ENCODE data around the gene ARIH1. TPM values are rescaled to one million over a fixed set of nuclear protein-coding genes. Genes with fewer than 3 reads are reported as not detected.
"Not testable (repeated sequence)": the region's sequence is repeated elsewhere in the genome, so short reads cannot be mapped to it uniquely, and the experiment has no call there.

The ARIH1 gene
- total RNA-seq, 1 experiment from 2014 or later: 209 TPM

DNA sequence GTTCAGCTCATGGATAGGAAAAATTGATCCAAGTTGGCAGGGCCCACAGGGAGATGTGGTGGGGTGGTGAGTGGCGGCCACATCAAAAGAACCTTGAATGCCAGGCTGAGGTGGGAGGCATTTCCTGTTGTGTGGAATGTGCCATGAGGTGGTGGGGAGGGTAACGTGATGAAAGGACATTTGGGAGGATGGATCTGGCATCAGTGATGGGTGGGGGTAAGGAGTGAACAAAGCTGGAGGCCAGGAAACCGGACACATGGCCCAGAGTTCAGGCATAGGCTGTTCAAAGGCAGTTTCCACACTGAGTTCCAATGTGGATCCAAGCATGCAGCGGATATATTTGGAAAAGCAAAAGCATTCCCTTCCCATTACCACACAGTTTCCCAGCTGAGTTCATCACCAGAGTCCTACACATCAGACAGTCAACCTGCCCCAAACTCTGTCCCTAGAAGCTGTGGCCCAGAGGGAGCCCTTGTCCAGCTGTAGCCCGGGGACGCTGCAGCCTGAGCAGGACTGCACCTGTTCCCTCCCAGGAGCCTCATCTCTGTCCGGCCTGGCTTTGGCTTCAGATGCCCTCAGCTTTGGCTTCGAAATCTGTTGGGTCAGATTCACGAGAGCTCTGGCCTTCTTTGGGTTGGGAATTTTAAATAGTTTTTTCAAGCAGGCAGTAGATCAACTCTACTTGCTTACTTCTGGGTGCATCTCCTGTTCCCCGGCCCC, 142.5 kb downstream of the ARIH1 start:
- no peak overlapping the region for H3K4me3 ChIP-seq (replicated peaks in 1 of 2; ENCODE audit: low read depth in 1 of 2, low read length in 2 of 2)
- no peak for TF ChIP-seq TCF7L2 (IDR thresholded peaks at IDR 0.05; ENCODE audit: borderline replicate concordance, extremely low read depth, insufficient read depth, insufficient read length)
- TF ChIP-seq JUND (IDR thresholded peaks at IDR 0.05): no peak
- no peak for TF ChIP-seq CEBPB (IDR thresholded peaks at IDR 0.05; ENCODE audit: low read depth)
- TF ChIP-seq ZFX (IDR thresholded peaks at IDR 0.05): no peak
- no peak for TF ChIP-seq POLR2AphosphoS5 (IDR thresholded peaks at IDR 0.05; ENCODE audit: low read depth, low read length)
- TF ChIP-seq ATF3 (IDR thresholded peaks at IDR 0.05): no peak
- TF ChIP-seq SRF (IDR thresholded peaks at IDR 0.05; ENCODE audit: low read depth): no peak
- TF ChIP-seq FOSL1 (IDR thresholded peaks at IDR 0.05; ENCODE audit: low read depth): no peak
- TF ChIP-seq, protein P1, sequence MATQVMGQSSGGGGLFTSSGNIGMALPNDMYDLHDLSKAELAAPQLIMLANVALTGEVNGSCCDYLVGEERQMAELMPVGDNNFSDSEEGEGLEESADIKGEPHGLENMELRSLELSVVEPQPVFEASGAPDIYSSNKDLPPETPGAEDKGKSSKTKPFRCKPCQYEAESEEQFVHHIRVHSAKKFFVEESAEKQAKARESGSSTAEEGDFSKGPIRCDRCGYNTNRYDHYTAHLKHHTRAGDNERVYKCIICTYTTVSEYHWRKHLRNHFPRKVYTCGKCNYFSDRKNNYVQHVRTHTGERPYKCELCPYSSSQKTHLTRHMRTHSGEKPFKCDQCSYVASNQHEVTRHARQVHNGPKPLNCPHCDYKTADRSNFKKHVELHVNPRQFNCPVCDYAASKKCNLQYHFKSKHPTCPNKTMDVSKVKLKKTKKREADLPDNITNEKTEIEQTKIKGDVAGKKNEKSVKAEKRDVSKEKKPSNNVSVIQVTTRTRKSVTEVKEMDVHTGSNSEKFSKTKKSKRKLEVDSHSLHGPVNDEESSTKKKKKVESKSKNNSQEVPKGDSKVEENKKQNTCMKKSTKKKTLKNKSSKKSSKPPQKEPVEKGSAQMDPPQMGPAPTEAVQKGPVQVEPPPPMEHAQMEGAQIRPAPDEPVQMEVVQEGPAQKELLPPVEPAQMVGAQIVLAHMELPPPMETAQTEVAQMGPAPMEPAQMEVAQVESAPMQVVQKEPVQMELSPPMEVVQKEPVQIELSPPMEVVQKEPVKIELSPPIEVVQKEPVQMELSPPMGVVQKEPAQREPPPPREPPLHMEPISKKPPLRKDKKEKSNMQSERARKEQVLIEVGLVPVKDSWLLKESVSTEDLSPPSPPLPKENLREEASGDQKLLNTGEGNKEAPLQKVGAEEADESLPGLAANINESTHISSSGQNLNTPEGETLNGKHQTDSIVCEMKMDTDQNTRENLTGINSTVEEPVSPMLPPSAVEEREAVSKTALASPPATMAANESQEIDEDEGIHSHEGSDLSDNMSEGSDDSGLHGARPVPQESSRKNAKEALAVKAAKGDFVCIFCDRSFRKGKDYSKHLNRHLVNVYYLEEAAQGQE (IDR thresholded peaks at IDR 0.05; ENCODE audit: low read depth): no peak
- peaks cover 4 to 7% of the 10 kb centered on the region in 2 experiments; a peak in 3 of 4 replicates for H3K4me1 ChIP-seq (ENCODE audit: control insufficient read depth in 1 of 2, insufficient read depth in 2 of 2, low read length in 2 of 2)
- BruUV-seq (replicated peaks): no TSS peak
- H4K20me1 ChIP-seq (ENCODE audit: insufficient read depth): no peaks in the 10 kb centered on the region
- no peak overlapping the region for H2AFZ ChIP-seq (ENCODE audit: low read depth, low read length, poor library complexity, severe bottlenecking)
- H3K9me3 ChIP-seq (ENCODE audit: control insufficient read depth in 1 of 2, insufficient read depth in 1 of 2, low read depth in 1 of 2, low read length in 2 of 2): no peaks in the 10 kb centered on the region
- peak; percentile 27; the same call in 1 of the 2 replicates for ATAC-seq
- H3K27me3 ChIP-seq (ENCODE audit: insufficient read depth, low read length): no peaks in the 10 kb centered on the region
- no peaks in the 10 kb centered on the region for H3K36me3 ChIP-seq (ENCODE audit: control insufficient read depth in 1 of 2, insufficient read depth in 2 of 2, low read length in 2 of 2)
- DNase-seq (ENCODE audit: low read depth, low spot score): no peak
- peak overlapping the region; percentile 3; the same call in 1 of the 2 replicates for H3K4me2 ChIP-seq (ENCODE audit: low read length)
- H3K79me2 ChIP-seq (ENCODE audit: insufficient read depth, low read length): no peaks in the 10 kb centered on the region
- intact Hi-C loops (cut with micrococcal nuclease): no loop called here
- H3K9me2 ChIP-seq (ENCODE audit: insufficient read depth): no peaks in the 10 kb centered on the region
- H3K9ac ChIP-seq (ENCODE audit: low read length): no peak overlapping the region
- ChIA-PET POLR2A (no interaction called here), CTCF (no interaction called here), RAD21 (ENCODE audit: low non-redundant PET in 1 of 2, low total read pairs in 2 of 2, uncharacterized antibody in 2 of 2, unreplicated experiment in 2 of 2) (interaction anchor here in 1 of 2 experiments (0.6 kb wide), 1 partner anchor 34 kb away, joined by 3 read pairs; no protein-coding TSS in a partner anchor)
- no peak overlapping the region for H3K27ac ChIP-seq (ENCODE audit: low read depth, low read length)

DNA sequence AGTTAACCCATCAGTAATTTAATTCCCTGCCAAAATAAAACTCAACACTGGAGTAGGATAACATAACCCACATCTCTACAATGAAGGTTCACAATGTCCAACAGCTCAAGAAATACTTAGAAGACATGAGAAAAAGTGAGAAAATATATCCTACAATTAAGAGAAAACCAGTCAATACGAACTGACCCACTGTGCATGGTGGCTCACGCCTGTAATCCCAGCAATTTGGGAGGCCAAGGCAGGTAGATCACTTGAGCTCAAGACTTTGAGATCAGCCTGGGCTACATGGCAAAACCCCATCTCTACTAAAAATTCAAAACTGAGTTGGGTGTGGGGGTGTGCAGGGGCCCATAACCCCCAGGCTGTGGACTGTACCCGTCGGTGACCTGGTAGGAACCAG, 149.7 kb downstream of the ARIH1 start:
- POLR2A ChIA-PET; BruUV-seq (replicated peaks); H3K36me3 ChIP-seq (ENCODE audit: control insufficient read depth in 1 of 2, insufficient read depth in 2 of 2, low read length in 2 of 2); H3K9me3 ChIP-seq (ENCODE audit: control insufficient read depth in 1 of 2, insufficient read depth in 1 of 2, low read depth in 1 of 2, low read length in 2 of 2); H2AFZ ChIP-seq (ENCODE audit: low read depth, low read length, poor library complexity, severe bottlenecking); CTCF ChIA-PET; ATAC-seq; H3K4me3 ChIP-seq (replicated peaks in 1 of 2; ENCODE audit: low read depth in 1 of 2, low read length in 2 of 2); H3K9ac ChIP-seq (ENCODE audit: low read length); intact Hi-C loops (cut with micrococcal nuclease); H3K4me2 ChIP-seq (ENCODE audit: low read length); H4K20me1 ChIP-seq (ENCODE audit: insufficient read depth); H3K4me1 ChIP-seq (ENCODE audit: control insufficient read depth in 1 of 2, insufficient read depth in 2 of 2, low read length in 2 of 2); H3K27me3 ChIP-seq (ENCODE audit: insufficient read depth, low read length); H3K27ac ChIP-seq (ENCODE audit: low read depth, low read length); RAD21 ChIA-PET (ENCODE audit: low non-redundant PET in 1 of 2, low total read pairs in 2 of 2, uncharacterized antibody in 2 of 2, unreplicated experiment in 2 of 2); H3K79me2 ChIP-seq (ENCODE audit: insufficient read depth, low read length); DNase-seq (ENCODE audit: low read depth, low spot score); H3K9me2 ChIP-seq (ENCODE audit: insufficient read depth): not testable (repeated sequence)

DNA sequence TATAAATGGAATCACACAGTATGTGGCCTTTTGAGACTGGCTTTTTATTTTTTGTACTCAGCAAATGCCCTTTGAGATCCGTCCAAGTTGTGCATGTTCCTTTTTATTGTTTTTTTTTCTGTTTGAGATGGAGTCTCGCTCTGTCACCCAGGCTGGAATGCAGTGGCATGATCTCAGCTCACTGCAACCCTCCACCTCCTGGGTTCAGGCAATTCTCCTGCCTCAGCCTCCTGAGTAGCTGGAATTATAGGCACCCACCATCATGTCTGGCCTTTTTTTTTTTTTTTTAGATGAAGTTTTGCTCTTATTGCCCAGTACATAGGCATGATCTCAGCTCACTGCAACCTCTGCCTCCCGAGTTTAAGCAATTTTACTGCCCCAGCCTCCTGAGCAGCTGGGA, 152.0 kb downstream of the ARIH1 start:
- POLR2A ChIA-PET; H3K4me1 ChIP-seq (ENCODE audit: control insufficient read depth in 1 of 2, insufficient read depth in 2 of 2, low read length in 2 of 2); H2AFZ ChIP-seq (ENCODE audit: low read depth, low read length, poor library complexity, severe bottlenecking); H3K36me3 ChIP-seq (ENCODE audit: control insufficient read depth in 1 of 2, insufficient read depth in 2 of 2, low read length in 2 of 2); CTCF ChIA-PET; H3K79me2 ChIP-seq (ENCODE audit: insufficient read depth, low read length); intact Hi-C loops (cut with micrococcal nuclease); H4K20me1 ChIP-seq (ENCODE audit: insufficient read depth); H3K4me2 ChIP-seq (ENCODE audit: low read length); H3K4me3 ChIP-seq (replicated peaks in 1 of 2; ENCODE audit: low read depth in 1 of 2, low read length in 2 of 2); RAD21 ChIA-PET (ENCODE audit: low non-redundant PET in 1 of 2, low total read pairs in 2 of 2, uncharacterized antibody in 2 of 2, unreplicated experiment in 2 of 2); H3K27me3 ChIP-seq (ENCODE audit: insufficient read depth, low read length); H3K9me3 ChIP-seq (ENCODE audit: control insufficient read depth in 1 of 2, insufficient read depth in 1 of 2, low read depth in 1 of 2, low read length in 2 of 2); DNase-seq (ENCODE audit: low read depth, low spot score); H3K9ac ChIP-seq (ENCODE audit: low read length); H3K9me2 ChIP-seq (ENCODE audit: insufficient read depth); ATAC-seq; BruUV-seq (replicated peaks); H3K27ac ChIP-seq (ENCODE audit: low read depth, low read length): not testable (repeated sequence)

Measured in HCT116 (cell line).